HAP-1 (cell line): ENCODE data around the gene SYT17.
"Not testable (repeated sequence)": the region's sequence is repeated elsewhere in the genome, so short reads cannot be mapped to it uniquely, and the experiment has no call there.

Source experiments
- DNase-seq, 2 experiments: peaks; one replicate each; pipeline ENCODE4 v3.0.0-alpha.2; 2016 to 2020; ENCODE audit warnings: low spot score in 2 of 2
- H3K27me3 ChIP-seq: fragments of 250-450 bp; sonication (Bioruptor Pico); 2 replicates; pipeline ENCODE4 v1.5.1; 2020; ENCODE audit warnings: low read depth, mild to moderate bottlenecking, moderate library complexity
- H3K36me3 ChIP-seq: fragments of 250-450 bp; sonication (Bioruptor Pico); replicated peaks from 2 replicates; pipeline ENCODE4 v1.5.1; 2020; ENCODE audit warnings: mild to moderate bottlenecking
- H3K4me1 ChIP-seq: fragments of 250-450 bp; sonication (Bioruptor Pico); 2 replicates; pipeline ENCODE4 v1.5.1; 2020; ENCODE audit warnings: mild to moderate bottlenecking
- H3K4me3 ChIP-seq: fragments of 250-450 bp; sonication (Bioruptor Pico); 2 replicates; pipeline ENCODE4 v1.5.1; 2020; ENCODE audit warnings: mild to moderate bottlenecking, moderate library complexity
- H3K9me3 ChIP-seq: fragments of 250-450 bp; sonication (Bioruptor Pico); 2 replicates; pipeline ENCODE4 v1.5.1; 2020; ENCODE audit warnings: mild to moderate bottlenecking, moderate library complexity
- in situ Hi-C: fragments of 300-500 bp; cut with MboI; formaldehyde crosslinking; loops from 3 replicates; pipeline ENCODE4 v1.14.3; 2020; ENCODE audit warnings: low sequenced_read_pairs, inconsistent platforms, mixed read lengths

The SYT17 gene

DNA sequence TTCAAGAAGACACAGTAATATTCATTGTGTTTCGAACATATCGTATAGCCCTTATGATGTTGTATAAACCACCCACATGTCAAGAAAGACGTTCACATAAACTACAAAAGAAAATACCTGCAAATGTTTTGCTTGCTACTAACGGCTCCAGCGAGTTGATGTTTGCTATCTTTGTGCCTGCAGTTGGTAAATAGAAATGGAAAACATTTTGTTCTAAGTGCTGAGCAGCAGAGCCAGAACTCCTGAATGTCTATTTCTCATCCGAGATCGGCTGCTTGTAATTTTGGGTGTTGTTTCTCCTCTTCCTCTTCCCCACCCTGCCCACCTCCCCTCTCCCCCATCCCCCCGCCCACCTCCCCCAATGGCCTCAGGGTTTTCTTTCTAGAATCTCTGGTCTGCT is 5.0 kb downstream of the SYT17 start:
- DNase-seq, result no peak
- Histone ChIP-seq H3K4me1 (no peaks in the 10 kb centered on the region; the same call in 1 of the 2 replicates), H3K27me3 (peaks cover 68% of the 10 kb centered on the region), H3K9me3 (no peaks in the 10 kb centered on the region), H3K36me3 (no peaks in the 10 kb centered on the region), H3K4me3 (no peak overlapping the region)
- in situ Hi-C loops, result no loop called here

DNA sequence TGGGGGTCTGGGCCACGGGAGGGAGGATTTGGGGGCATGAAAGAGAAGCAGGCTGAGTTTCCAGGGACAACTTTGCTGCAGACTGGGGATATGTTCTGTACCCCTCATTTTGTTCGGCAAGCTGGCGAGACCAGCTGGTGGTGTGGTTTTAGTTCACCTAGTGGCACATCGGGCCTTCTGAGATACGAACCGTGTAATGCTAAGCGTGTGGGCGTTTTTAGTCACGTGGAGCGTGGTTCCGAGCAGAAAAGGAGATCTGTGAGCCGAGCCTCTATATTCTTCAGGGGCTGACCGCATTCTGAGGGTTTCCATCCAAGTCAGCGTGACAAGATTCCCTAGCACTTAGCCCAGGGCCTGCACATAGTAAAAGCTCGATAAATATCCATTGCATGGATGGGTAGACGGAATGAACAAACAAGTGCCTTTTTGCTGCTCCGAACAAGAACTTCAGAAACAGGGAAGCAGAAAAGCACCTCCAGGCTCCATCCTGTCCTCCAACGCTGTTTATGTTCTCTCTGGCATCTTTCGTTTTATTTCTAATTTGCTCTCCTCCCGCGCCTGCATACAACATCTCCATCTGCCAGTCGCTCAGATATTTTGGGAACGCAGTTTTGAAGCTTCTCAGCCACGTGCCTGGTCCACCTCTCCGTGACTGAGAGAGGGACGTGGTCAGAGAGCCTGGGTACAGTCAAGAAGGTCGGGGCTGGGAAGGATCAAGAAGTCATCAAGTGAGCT is 5.8 kb downstream of the SYT17 start:
- in situ Hi-C loops, result no loop called here

DNA sequence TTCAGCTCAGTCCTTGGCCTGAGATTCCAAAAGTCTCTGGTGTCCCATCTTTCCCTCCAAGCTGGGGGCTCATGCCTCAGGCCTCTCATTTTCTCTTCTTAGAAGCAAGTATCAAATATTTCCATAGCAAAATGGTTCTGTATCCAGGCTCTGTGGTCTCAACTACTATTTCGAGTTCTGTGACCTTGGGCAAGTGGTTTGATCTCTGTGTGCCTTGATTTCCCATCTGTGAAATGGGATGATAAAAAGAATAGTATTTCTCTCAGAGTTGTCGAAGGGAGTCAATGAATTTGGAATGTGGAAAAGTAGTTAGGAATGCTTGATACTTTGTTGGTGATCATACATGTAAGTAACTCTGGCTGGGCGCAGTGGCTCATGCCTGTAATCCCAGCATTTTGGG is 6.4 kb downstream of the SYT17 start:
- no peak for DNase-seq
- H3K4me3 ChIP-seq, result no peak overlapping the region
- in situ Hi-C loops, result no loop called here
- H3K27me3 ChIP-seq, result peaks cover 55% of the 10 kb centered on the region
- H3K9me3 ChIP-seq, result no peaks in the 10 kb centered on the region
- no peaks in the 10 kb centered on the region for H3K36me3 ChIP-seq
- no peaks in the 10 kb centered on the region; the same call in 1 of the 2 replicates for H3K4me1 ChIP-seq

More for the DNA sequence above, 5.8 kb downstream of the SYT17 start:
- Histone ChIP-seq H3K4me1 (no peaks in the 10 kb centered on the region; the same call in 1 of the 2 replicates), H3K27me3 (peaks cover 62% of the 10 kb centered on the region), H3K36me3 (no peaks in the 10 kb centered on the region), H3K4me3 (no peak overlapping the region), H3K9me3 (no peaks in the 10 kb centered on the region)
- DNase-seq, result no peak

DNA sequence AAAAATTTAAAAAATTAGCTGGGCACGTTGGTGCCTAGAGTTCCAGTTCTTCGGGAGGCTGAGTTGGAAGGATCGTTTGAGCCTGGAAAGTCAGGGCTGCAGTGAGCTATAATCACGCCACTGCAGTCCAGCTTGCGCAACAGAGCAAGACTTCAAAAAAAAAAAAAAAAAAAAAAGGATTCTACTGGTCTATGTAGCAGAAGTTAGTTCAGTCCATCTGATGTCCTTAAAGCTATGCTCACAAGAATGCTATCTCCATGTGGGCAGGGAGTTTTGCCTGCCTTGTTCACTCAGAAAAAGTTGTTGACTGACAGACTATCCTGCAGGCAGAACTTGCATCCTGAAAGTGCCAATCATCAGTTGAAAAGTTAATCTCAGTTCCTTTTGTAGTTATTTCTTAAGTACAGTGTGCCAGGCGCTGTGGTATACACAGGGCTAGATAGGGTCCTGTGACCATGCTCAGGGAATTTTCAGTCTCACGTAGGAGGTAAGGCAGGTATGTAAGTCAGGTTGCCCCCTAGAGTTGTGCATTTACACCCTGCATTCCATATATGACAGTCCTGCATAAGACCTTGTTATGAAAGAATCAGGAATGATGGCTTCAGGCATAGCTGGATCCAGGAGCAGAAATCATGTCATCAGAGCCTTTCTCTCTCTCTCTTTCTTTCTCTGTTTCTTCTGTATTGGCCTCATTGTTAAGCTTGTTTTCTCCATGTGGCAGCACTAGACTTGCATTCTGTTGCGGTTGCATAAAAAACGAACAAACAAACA is 7.6 kb downstream of the SYT17 start:
- in situ Hi-C loops, result no loop called here

DNA sequence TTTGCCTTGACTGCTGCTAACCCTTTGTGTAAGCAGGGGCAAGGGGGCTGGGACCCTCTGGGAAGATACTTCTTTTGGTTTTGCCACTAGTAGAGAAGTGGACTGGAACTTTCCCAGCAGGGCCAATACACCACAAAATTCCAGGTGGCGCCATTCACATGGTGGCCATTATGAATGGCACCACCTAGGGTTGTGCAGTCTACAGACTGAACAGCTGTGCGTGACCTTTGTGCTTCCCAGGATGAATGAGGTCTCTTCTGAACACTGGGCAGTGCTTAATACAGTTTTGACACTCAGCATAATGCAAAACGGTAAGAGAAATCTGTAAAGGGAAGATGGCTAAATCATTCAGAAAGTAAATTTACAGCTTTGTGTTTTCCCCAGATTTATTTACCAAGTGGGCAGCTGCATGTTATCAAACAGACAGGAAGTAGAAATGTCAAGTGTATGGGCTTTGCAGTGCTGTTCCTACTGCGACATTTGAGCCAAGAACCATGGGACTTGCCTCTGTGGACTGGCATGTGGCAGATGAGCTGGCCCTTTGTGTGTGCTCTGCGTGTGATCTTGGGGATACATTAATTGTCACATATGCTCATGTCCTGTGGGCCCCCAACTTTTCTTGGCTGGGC is 9.2 kb downstream of the SYT17 start:
- in situ Hi-C loops, result no loop called here
- H3K9me3 ChIP-seq, result no peaks in the 10 kb centered on the region
- no peak for DNase-seq
- H3K4me3 ChIP-seq, result no peak overlapping the region
- H3K36me3 ChIP-seq, result no peaks in the 10 kb centered on the region
- peaks cover 29% of the 10 kb centered on the region for H3K27me3 ChIP-seq
- no peaks in the 10 kb centered on the region; the same call in 1 of the 2 replicates for H3K4me1 ChIP-seq

More for the DNA sequence above, 7.6 kb downstream of the SYT17 start:
- no peak overlapping the region for H3K4me3 ChIP-seq
- peaks cover 43% of the 10 kb centered on the region for H3K27me3 ChIP-seq
- no peak for DNase-seq
- no peaks in the 10 kb centered on the region; the same call in 1 of the 2 replicates for H3K4me1 ChIP-seq
- H3K36me3 ChIP-seq, result no peaks in the 10 kb centered on the region
- H3K9me3 ChIP-seq, result no peaks in the 10 kb centered on the region

DNA sequence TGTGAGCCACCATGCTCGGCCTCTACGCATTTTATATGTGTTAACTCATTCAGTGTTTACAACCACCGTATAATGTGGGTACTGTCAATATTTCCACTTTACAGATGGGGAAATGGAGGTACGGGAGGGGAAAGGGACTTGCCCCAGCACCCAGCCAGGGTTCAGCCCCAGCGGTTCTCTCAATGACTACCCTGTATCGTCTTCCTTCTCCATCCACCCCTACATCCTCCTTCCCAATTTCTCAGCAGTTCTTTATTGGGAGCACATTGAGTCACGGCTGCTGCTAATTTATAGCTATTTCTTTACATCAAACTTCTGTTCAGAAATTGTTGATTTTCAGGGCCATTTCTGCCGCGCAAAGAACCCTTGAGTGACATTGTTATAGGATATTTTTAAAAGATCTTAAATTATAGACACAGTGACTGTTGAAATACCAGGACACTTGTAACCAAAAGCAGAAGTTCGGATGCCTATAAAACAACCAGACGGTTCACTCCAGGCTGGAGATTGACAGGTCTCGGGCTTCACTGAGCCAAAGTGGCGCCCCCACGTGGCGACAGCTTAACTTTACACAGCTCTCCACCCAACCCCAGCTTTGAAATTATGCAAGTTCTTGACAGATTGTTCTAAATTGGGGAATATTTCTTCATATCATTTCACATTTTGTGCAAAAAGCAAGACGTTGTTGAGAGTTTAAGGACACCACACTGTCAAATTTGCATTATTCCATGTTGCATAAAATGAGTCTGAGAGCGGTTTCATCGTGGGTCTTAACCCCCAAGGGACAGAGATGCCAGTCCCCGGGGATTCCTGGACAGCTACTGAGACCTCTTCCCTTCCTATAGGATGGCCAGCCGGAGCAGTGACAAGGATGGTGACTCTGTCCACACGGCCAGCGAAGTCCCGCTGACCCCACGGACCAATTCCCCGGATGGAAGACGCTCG is 11.8 kb downstream of the SYT17 start:
- H3K4me3 ChIP-seq, result no peak overlapping the region
- peak; percentile 51 to 77 for DNase-seq
- no peaks in the 10 kb centered on the region; the same call in 1 of the 2 replicates for H3K4me1 ChIP-seq
- no peaks in the 10 kb centered on the region for H3K9me3 ChIP-seq
- H3K27me3 ChIP-seq, result peaks cover 10% of the 10 kb centered on the region; the same call in 1 of the 2 replicates
- in situ Hi-C loops, result no loop called here
- no peaks in the 10 kb centered on the region for H3K36me3 ChIP-seq

DNA sequence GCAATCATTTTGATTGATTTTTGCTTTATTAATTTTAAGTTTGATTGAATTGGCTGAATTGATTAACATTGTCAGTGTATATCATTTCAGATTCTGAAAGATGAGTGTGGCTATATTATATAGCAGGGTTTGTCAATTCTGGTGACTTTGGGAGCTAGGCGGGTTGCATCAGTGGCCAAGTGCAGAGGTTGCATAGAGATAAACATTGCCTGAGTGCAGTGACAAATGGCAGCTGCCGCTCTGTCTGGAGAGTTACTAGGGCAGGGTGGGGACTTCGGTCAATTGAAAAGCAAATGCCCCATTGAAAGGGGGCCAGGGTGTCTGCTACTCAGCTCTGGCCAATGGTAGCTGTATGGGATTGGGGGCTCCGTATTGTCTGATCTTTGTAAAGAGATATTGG is 12.7 kb downstream of the SYT17 start:
- Histone ChIP-seq H3K4me3 (no peak overlapping the region), H3K9me3 (no peaks in the 10 kb centered on the region), H3K27me3 (peaks cover 7% of the 10 kb centered on the region; the same call in 1 of the 2 replicates), H3K4me1 (no peaks in the 10 kb centered on the region; the same call in 1 of the 2 replicates), H3K36me3 (no peaks in the 10 kb centered on the region)
- in situ Hi-C loops, result no loop called here
- DNase-seq, result no peak

DNA sequence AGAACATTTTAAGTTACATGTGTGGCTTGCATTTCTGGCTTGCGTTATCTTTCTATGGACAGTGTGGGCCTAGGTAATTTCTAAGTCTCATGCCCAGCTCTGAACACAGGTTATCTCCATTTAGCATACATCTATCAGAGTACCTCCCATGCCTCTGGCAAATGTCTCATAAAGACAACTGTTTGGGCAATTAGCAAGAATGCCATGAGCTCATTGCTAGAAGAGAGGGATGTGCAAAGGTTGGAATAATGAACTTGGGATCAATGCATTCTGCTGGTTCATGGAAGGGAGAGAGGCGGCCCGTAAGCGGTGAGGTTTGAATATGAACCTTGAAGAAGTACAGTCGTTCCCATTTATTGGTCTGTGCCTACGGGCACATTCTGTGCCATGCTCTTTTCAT is 14.4 kb downstream of the SYT17 start:
- H3K36me3 ChIP-seq, result no peaks in the 10 kb centered on the region
- no peaks in the 10 kb centered on the region for H3K27me3 ChIP-seq
- no peaks in the 10 kb centered on the region for H3K9me3 ChIP-seq
- no peaks in the 10 kb centered on the region for H3K4me1 ChIP-seq
- H3K4me3 ChIP-seq, result no peak overlapping the region
- DNase-seq, result no peak
- in situ Hi-C loops, result no loop called here

DNA sequence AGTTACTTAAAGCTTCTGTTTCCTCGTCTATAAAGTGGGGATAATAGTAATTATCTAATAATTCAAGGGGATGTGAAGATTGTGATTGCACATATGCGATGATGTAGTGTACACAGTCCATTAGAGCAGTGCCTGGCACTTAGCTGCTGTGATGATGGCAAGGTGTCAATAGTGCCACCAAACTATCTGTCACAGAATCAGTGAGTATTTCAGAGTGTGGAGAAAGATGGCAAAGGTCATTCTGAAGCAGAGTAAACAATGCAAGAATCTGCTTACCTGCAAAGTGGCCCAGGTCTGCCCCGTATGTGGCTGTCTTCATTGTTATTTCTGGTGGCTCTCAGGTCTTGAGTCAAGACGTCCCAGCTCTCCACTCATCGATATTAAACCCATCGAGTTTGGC is 15.1 kb downstream of the SYT17 start:
- no peaks in the 10 kb centered on the region for H3K4me1 ChIP-seq
- no peak for DNase-seq
- in situ Hi-C loops, result no loop called here
- H3K36me3 ChIP-seq, result no peaks in the 10 kb centered on the region
- H3K9me3 ChIP-seq, result no peaks in the 10 kb centered on the region
- H3K27me3 ChIP-seq, result no peaks in the 10 kb centered on the region
- no peak overlapping the region for H3K4me3 ChIP-seq

DNA sequence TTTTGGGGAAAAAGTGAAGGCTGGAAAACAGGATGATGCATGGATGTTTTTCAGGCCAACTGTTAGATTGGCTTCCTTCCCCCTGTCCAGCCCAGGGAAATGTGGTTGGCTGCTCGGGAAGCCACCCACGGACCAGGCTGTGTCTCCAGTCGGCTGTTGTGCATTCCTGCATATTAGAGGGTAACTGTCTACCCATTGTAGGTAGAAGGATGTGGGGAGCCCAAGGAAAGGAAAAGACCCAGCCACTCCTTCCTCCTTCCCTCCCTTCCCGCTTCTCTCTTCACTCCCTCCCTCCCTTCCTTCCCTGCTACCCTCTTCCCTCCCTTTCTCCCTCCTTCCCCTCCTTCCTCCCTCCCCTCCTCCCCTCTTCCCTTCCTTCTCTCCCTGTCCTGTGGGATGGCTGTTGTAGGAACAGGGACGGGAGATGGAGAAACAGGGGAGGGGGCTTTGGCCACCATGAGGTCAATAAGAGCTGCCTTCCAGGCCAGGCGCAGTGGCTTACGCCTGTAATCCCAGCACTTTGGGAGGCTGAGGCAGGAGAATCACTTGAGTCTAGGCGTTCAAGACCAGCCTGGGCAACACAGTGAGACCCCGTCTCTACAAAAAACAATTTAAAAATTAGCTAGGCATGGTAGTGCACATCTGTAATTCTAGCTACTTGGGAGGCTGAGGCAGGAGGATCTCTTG is 16.9 kb downstream of the SYT17 start:
- Histone ChIP-seq H3K4me1 (no peaks in the 10 kb centered on the region), H3K36me3 (no peaks in the 10 kb centered on the region), H3K4me3 (no peak overlapping the region), H3K27me3 (no peaks in the 10 kb centered on the region), H3K9me3 (no peaks in the 10 kb centered on the region)
- DNase-seq, result no peak
- in situ Hi-C loops, result no loop called here

DNA sequence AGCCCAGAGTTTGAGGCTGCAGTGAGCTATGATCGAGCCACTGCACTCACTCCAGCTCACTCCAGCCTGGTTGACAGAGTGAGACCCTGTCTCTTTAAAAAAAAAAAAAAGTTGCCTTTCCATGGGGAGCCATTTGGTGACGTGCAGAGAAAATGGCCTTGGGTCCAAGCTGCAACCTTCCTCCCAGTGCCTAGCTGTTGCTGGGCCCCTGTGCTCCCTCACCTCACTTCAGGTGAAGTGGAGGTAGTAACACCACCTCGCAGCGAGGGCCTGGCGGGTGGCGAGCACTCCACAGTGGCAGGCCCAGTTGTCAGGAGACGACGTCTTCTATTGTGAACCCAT is 17.4 kb downstream of the SYT17 start:
- Histone ChIP-seq H3K27me3 (no peaks in the 10 kb centered on the region), H3K9me3 (no peaks in the 10 kb centered on the region), H3K36me3 (no peaks in the 10 kb centered on the region), H3K4me3 (no peak overlapping the region), H3K4me1 (no peaks in the 10 kb centered on the region)
- DNase-seq, result no peak
- in situ Hi-C loops, result no loop called here

DNA sequence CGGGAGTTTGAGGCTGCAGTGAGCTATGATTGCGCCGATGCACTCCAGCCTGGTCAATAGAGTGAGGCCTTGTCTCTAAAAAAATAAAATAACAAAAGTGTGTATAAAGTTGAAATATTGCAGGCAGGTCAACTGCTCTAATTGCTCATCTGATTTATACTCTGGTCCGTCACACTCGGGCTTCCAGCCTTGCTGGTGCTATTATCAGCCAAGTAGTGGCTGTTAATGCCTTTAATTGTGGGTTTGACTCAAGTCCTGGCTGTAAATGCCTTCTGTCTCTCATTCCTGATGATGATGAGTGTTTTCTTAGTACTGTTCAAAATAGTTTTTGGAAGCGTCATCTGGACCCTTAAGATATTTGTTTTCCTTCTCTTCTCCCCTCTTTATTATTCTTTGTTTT is 18.4 kb downstream of the SYT17 start:
- Histone ChIP-seq H3K27me3 (no peaks in the 10 kb centered on the region), H3K4me1 (no peaks in the 10 kb centered on the region), H3K9me3 (no peaks in the 10 kb centered on the region), H3K36me3 (no peaks in the 10 kb centered on the region), H3K4me3 (no peak overlapping the region)
- no peak for DNase-seq
- in situ Hi-C loops, result no loop called here

DNA sequence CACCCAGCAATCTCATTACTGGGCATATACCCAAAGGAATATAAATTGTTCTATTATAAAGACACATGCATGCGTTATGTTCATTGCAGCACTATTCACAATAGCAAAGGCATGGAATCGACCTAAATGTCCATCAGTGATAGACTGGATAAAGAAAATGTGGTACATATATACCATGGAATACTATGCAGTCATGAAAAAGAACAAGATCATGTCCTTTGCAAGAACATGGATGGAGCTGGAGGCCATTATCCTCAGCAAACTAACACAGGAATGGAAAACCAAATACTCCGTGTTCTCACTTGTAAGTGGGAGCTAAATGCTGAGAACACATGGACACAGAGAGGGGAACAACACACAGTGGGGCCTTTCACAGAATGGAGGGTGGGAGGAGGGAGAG is 19.9 kb downstream of the SYT17 start:
- in situ Hi-C loops, H3K4me1 ChIP-seq, H3K36me3 ChIP-seq, H3K27me3 ChIP-seq, H3K4me3 ChIP-seq, DNase-seq, H3K9me3 ChIP-seq: not testable (repeated sequence)
